Pons (tissue), 1 donor: ENCODE data around the gene CCDC158.
"Not testable (repeated sequence)": the region's sequence is repeated elsewhere in the genome, so short reads cannot be mapped to it uniquely, and the experiment has no call there.

ENCODE experiments used
- DNase-seq: peaks from one replicate; pipeline ENCODE4 v3.0.0-alpha.2; 2016; ENCODE audit warnings: low spot score

The CCDC158 gene

DNA sequence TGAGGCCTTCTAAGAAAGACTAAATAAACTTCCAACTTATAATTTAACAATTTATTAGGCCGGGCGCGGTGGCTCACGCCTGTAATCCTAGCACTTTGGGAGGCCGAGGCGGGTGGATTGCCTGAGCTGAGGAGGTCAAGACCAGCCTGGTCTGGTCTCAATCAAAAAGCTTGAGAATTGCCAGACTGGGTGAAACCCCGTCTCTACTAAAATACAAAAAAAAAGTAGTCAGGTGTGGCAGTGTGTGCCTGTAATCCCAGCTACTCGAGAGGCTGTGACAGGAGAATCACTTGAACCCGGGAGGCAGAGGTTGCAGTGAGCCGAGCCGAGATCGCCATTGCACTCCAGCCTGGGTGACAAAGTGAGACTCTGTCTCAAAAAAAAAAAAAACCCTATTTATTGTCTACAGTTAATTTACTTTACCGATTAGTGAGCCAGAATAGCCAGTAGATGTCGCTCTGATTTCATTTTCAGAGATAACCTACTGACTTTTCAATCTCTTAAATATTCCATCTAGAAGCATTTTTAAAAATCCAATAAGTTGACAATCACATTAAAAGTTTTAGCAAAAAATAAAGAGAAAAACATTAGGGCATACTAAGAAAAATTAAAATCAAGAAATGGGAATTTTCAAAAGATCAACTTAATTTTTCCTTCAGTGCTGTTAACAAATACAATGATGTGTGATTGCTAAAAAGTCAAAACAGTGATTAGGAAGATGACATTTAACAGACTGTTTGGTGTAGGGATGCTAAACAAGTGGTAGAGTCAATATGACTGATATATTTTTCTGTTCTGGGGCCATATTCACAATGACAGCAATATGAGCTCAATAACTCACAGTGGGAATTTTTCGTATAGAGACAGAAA, 9.8 kb upstream of the CCDC158 start:
- DNase-seq, result peak; percentile 70

DNA sequence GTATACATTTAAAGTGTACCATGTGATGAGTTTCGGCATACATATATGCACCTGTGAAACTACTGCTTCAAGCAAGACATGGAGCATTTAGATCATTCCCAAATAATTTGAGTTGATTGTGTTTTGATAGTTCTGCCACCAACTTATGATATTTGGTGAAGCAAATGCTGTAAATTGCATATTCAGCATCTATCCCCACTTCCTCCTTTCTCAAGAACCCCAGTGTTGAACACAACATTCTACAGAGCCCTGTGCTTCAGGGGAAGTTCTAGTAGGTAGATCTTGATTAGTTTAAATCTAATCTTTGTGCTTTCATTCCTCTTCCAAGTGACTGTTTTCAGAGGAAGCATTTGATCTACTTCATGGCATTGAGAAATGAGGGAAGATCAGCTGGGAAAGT, 8.7 kb upstream of the CCDC158 start:
- DNase-seq, result no peak

DNA sequence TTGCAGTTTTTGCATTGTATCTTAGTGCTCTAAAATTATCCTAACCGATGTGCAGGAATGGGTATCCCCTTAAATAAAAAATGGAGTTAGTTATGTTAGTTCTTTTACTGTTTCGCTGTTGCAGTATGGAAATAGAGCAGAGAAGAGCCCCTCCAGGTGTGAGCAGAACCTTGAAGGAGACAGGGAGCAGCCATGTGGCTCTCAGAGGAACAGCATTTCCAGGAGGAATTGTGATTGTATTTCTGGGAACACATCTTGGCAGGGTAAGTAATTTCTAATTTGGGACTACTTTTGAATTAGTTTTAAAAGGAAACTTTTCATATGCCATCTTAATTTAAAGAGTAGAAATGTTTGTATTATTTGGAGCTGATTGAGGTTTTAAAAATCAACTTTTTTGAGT, 5.3 kb upstream of the CCDC158 start:
- DNase-seq, result no peak

DNA sequence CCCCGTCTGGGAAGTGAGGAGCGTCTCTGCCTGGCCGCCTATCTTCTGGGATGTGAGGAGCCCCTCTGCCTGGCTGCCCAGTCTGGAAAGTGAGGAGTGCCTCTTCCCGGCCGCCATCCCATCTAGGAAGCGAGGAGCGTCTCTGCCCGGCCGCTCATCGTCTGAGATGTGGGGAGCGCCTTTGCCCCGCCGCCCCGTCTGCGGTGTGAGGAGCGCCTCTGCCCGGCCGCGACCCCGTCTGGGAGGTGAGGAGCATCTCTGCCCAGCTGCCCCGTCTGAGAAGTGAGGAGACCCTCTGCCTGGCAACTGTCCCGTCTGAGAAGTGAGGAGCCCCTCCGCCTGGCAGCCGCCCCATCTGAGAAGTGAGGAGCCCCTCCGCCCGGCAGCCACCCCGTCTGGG, 2.2 kb upstream of the CCDC158 start:
- not testable (repeated sequence) for DNase-seq

DNA sequence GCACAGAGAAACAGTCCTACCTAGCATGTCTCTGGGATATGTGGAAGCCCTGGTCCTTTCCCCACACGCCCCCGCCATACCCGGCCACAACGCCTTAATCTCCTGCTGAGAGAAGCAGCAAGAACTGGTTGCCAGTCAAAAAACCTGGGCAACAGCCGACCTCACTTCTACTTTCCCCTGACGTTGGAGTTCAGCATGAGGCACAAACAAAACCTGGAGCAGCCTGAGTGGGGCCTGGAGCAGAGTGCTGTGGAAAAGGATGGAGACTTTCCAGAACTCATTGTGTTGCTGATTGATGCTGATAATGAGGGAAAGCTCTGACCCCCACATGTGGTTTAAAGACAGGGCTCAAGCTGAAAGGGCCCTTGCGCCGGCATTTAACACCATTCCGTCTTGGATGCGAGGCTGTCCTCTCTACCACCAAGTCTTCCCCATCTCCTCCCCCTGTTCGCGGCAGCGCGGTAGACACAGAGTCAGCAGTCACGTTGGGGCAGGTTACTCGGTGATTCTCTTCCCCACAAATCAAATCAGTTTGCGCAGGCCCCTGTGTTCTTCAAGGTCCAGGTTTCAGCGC, 666 bp downstream of the CCDC158 start:
- DNase-seq, result no peak

DNA sequence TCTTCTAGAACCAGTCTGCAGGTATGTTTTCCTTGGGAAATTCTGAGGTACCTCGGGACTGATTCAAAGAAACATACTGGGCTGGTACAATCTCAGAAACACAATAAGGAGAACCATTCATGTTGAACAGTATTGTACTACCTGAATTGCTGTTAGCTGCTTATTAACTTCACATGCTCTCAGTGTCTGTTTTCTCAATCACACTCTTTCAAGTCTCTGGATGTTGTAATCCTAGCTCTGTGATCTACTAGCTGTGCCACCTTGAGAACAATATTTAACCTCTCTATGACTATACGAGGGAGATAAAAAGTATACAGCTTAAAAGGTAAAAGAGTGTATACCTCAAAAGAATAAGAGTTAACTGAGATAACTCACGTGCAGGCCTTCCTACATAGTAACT, 10.3 kb downstream of the CCDC158 start:
- DNase-seq, result no peak

DNA sequence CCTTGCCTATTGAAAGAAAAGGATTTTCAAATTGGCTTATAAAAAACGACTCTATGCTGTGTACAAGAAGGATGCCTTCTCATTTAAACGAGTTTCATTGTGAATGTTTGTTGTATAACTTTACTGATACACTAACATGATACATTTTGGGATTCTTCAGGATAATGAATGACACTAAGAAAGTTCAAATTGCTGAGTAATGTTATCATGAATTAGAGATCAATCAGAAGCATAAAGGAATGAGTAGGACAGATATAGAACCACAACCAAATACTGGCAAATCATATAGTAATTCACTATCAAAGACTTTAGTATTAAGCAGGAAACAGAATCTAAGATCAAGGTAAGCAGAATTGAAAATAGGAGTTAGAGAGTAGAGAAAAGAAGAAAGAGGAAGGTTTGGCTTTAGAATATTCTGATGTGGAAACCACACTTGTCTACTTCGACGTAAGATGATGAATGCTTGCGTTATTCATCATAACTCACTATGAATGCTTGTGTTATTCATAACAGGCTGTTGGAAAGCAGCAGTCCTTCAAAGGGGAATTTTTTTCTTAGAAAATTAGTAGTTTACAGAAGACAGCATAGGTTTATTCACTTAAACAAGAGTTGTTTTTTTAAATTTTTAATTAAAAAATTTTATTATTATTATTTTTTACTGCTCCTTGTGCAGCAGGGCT, 13.4 kb downstream of the CCDC158 start:
- no peak for DNase-seq

DNA sequence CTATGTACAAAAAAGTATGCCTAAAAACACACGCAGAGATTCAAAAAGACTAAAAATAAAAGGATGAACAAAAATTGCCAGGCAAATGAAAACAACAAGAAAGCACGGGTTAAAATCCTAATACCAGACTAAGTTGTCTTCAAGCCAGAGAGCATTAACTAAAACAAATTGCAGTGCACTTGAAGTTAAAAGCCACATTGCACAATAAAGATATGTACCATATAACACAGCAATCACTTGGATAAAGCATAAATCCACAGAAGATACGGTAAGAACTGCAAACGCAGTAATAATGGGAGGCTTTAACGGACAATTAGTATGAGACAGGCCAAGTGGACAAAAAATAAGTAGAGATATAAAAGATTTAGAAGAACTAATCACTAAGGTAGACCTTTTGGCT, 14.9 kb downstream of the CCDC158 start:
- DNase-seq, result no peak

DNA sequence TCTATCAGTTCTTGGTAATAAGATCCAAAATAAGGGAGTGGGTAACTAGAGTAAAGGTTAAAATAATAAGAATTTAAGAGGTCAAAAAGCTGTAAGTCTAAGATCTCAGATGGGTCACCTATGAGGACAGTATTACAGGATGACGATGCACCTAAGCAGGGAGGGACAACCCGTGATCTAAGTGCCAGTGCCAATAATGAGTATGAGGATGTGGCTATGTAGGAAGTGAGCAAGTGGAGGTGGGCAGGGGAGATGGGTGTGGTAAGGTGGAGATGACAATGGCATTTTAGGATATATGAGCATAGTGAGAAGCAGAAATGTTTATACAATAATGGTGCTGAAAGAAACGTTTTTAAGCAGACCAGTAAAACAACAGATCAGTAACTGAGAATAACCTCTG, 19.3 kb downstream of the CCDC158 start:
- DNase-seq, result no peak

DNA sequence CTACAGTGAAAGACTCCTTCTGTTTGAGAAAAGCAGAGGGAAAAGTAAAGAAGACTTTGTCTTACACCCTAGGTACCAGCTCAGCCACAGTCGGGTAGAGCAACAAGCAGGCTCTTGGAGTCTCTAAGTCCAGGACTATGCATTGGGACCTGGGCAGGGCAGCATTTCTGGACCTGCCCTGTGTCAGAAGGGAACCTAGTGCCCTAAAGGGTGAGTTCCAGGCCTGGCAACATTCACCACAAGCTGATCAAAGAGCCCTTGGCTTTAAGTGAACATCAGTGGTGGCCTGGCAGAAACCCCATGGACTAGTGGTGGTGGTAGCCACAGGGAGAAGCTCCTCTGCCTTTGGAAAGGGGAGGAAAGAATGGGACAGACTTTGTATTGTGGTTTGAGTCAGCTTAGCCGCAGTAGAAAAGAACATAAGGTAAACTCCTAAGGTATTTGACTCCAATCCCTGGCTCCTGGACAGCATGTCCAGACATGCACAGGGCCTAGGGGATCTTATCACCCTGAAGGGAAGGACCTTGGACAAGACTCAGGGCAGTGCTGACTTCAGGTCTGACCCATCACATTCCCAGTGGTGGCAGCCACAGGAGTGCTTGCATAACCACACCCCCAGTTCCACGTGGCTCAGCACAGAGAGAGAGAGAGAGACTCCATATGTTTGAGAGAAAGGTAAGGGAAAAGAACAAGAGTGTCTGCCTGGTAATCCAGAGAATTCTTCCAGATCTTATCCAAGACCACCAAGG, 32.6 kb downstream of the CCDC158 start:
- no peak for DNase-seq

DNA sequence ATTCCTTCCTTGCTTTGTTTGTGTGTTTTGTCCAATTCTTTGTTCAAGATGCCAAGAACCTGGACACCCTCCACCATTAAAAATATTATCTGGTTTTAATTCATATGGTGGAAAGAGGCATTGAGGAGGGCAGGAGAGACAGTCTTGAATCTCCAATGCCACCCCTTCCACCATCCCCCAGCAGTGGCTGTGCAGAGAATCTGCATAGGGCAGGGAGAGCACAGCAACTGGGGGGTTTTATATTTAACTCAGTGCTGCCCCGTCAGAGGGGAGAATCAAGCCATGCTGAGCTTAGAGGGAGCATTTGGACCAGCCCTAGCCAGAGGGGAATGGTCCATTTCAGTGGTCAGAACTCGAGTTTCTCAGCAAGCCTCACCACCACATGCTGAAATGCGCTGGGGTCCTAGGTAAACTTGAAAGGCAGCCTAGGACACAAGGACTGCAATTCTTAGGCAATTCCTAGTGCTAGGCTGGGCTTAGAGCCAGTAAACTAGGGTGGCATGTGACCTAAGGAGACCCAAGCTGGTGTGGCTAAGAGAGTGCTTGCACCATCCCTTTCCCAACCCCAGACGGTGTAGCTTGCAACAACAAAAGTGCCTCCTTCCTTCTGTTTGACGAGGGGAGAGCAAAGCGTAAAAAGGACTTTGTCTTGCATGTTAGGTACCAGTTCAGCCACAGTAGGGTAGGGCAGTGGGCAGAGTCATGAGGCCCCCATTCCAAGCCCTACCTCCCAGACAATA, 34.2 kb downstream of the CCDC158 start:
- no peak for DNase-seq

DNA sequence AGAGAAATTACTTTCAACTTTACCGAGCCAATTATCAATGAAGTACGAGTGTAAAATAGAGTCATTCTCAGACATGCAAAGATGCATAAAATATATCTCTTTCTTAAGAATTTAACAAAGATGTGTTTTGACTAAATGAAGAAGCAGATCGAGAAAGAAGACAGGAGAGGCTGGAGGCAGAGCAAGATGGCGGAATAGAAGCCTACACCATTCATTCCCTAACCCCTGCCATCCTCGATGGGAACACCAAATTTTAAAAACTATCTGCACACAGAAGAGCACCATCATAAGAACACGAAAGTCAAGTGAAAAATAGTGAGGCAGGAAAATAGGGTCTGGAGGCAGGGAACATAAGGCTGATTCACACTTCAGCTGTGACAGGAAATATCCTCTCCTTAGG, 35.0 kb downstream of the CCDC158 start:
- DNase-seq, result no peak

DNA sequence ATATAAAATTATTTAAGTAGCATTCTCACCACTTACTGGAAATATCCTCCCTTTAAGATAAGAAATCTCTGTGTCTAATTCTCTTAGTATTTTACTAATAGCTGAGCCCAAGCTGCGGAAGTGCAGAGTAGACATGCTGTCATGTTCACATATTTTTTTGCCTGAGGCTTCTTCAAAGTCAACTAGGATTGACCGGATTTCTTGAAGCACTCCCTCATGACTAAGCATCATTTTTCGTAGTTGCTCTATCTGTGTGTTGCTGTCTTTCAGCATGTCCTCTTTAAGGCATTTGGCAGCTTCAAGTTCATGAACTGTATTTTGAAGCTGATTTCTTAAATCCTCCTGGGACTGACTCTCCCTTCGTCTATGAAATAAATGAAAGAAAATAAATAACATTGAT, 36.9 kb downstream of the CCDC158 start:
- DNase-seq, result no peak

DNA sequence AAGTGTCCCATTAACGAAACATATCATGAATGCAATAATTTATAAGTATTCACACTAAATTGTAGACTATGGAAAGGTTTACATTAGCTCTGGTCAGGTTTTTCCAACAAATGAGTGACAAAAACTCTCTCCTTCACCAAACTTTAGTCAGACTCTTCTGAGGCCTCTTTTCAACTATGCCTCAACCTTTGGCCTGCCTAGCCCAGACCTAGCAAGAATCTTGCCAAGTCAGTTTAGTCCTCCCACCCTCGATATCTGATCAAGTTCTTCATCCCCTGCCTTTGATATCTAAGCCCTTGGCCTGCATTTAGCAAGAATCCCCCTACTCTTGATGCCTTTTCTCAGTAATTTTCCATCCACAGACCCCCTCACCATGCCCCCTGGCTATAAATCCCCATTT, 37.9 kb downstream of the CCDC158 start:
- no peak for DNase-seq

DNA sequence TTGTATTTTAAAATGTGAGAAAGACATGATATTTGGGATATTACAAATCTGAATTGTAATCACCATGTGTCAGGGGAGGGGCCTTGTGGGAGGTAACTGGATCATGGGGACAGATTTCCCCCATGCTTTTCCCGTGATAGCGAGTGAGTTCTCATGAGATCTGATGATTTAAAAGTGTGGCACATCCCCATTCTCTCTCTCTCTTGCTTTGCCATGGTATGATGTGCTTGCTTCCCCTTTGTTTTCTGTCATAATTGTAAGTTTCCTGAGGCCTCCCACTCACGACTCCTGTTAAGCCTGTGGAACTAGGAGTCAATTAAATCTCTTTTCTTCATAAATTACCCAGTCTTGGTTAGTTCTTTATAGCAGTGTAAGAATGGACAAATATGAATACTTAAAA, 39.0 kb downstream of the CCDC158 start:
- no peak for DNase-seq

DNA sequence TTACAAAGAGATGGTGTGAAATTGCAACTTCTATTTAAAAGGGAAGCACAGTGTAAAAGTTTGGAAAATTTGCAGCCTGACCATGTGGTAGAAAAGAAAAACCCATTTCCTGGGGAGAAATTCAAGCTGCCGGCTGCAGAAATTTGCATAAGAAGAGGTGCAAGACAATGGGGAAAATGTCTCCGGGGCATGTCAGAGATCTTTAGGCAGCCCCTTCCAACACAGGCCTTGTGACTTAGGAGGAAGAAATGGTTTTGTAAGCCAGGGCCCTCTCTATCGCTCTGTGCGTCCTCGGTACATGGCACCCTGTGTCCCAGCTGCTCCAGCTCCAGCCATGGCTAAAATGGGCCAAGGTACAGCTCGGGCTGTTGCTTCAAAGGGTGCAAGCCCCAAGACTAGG, 40.4 kb downstream of the CCDC158 start:
- DNase-seq, result no peak

DNA sequence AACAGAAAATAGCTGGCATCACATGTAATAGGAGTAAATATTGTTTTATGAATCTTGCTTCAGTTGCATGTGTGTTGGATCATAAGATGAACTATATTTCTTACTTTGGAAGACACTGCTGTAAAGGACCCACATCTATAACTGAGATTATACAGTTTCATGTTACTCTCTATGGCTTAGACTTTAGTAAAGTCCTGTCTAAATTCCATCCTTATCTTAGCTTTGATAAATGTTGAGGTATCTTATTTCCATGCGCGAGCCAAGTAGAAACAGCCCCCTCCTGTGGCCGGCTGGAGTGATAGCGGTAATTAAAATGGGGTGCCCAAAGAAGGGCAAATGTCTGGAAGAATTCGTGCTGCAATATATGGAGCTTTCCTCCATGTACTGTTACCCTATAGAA, 43.0 kb downstream of the CCDC158 start:
- DNase-seq, result peak; percentile 5

DNA sequence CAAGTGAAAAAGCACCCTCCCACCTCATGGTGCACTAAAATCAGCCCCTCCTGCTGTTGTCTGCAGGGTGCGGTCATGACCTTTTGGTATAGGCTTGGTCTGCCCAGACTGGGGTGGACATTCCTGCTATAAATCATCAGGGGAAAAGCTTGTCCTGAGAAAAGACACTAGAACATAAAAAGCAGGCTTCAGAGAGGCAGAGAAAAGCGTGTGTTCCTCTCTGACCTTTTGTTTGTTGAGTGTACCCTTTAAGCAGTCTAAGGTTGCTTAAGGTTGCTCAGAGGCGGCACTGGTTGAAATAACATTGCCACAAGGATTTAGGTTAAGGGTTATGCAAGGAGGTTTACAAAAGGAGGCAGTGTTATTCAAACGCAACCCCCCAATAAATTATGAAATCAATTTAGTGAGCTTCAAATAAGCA, 43.5 kb downstream of the CCDC158 start:
- no peak for DNase-seq

DNA sequence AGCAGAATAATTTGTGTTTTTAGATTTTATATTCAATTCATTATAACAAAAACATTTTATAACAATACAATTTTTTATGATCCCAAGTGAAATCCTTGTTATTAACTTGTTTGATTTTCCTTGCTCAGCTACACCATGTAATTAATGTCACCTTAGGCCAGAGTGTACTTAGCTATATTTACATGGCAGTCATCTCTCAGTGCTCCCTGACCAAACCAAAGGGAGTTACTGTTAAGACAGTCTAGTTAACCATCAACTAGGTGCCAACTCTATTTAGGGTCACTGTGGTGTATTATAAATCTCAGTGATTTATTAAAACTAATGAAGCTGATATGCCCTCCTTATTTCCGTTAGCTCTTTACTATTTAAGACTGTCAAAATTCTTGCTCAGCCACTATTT, 44.4 kb downstream of the CCDC158 start:
- no peak for DNase-seq

DNA sequence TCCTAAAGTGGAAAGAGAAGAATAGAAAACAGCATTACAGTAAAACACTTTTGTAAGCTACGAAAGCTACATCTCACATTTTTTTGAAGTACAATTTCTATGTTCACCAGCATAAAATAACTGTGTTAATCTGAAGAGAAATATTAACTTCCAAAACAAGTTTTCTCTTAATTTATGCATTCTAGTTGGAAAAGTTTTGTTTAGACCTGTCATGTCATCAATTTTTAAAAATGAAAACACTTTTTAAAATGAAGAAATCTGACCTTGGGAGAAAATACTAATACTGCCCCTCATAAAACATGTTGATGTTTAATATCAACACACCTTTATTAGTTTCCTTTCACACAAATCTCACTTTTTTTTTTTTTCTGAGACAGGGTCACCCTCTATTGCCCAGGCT, 45.2 kb downstream of the CCDC158 start:
- no peak for DNase-seq

DNA sequence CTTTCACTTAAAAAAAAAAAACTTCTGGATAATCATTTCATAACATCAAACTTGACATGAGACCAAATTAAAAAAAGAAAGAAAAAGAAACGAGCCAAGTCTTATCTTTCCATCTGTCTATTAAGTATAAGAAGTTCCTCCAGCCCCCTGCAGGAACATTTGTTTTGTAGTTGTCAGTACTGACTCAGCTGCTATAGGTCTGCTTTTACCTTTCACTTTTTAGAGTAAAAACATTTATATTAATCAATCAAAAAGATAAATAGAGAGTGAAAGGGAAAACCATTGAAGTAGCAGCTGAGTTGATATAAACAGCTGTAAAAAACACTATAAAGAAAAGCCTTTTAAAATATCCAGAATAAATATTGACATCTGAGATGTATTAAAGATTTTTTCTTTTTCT, 46.1 kb downstream of the CCDC158 start:
- DNase-seq, result no peak
